ENCODE results near the gene SMYD3.

- no peak for TF ChIP-seq YY1 (IDR thresholded peaks at IDR 0.05; ENCODE audit: insufficient read depth, insufficient read length)
- no peak for TF ChIP-seq SUZ12 (IDR thresholded peaks at IDR 0.05; ENCODE audit: extremely low read depth, insufficient read depth, insufficient read length)
These were observed 635.9 kb downstream of the SMYD3 start for GRCh38 chr1:245871191-245871590.
